ENCODE data around the gene MCM6.

DNA sequence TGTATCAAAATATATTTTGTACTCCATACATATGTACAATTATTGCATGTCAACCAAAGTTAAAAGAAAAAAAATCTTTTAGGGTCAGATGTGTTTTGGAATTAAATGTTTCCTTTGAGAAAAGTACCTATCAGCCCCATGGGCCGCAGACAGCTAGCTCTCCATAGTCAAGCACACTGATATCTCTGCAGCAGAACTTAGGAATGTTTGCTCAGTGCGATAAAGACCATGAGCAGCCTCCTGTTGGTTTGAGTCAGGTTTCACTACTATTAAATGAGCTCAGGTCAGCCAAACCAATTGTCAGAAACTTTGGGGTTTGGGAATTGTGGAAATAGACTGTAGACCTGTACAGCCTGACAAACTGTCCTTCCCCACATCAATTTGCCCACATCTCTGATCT, 73.0 kb downstream of the MCM6 start:
- TF ChIP-seq L3MBTL2 (conservative IDR thresholded peaks at IDR 0.05): no peak
- TF ChIP-seq FOXA1 (IDR thresholded peaks at IDR 0.05): no peak
- no peak for TF ChIP-seq BHLHE40 (IDR thresholded peaks at IDR 0.05; ENCODE audit: borderline replicate concordance)
- TF ChIP-seq TARDBP (IDR thresholded peaks at IDR 0.05): no peak
- TF ChIP-seq SP1 (IDR thresholded peaks at IDR 0.05): no peak
- TF ChIP-seq, protein P1, sequence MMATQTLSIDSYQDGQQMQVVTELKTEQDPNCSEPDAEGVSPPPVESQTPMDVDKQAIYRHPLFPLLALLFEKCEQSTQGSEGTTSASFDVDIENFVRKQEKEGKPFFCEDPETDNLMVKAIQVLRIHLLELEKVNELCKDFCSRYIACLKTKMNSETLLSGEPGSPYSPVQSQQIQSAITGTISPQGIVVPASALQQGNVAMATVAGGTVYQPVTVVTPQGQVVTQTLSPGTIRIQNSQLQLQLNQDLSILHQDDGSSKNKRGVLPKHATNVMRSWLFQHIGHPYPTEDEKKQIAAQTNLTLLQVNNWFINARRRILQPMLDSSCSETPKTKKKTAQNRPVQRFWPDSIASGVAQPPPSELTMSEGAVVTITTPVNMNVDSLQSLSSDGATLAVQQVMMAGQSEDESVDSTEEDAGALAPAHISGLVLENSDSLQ (IDR thresholded peaks at IDR 0.05): no peak
- TF ChIP-seq NFRKB (IDR thresholded peaks at IDR 0.05): no peak
- TF ChIP-seq ARNT (IDR thresholded peaks at IDR 0.05): no peak
- no peak for TF ChIP-seq CTBP1 (IDR thresholded peaks at IDR 0.05; ENCODE audit: borderline replicate concordance)
- no peak for TF ChIP-seq ZNF384 (IDR thresholded peaks at IDR 0.05)
- TF ChIP-seq FOXM1 (IDR thresholded peaks at IDR 0.05; ENCODE audit: borderline replicate concordance): no peak

Data from HEK293T (cell line).